ENCODE measurements around the gene FAM171A2.
"Not testable (repeated sequence)": the region's sequence is repeated elsewhere in the genome, so short reads cannot be mapped to it uniquely, and the experiment has no call there.

FAM171A2 gene

DNA sequence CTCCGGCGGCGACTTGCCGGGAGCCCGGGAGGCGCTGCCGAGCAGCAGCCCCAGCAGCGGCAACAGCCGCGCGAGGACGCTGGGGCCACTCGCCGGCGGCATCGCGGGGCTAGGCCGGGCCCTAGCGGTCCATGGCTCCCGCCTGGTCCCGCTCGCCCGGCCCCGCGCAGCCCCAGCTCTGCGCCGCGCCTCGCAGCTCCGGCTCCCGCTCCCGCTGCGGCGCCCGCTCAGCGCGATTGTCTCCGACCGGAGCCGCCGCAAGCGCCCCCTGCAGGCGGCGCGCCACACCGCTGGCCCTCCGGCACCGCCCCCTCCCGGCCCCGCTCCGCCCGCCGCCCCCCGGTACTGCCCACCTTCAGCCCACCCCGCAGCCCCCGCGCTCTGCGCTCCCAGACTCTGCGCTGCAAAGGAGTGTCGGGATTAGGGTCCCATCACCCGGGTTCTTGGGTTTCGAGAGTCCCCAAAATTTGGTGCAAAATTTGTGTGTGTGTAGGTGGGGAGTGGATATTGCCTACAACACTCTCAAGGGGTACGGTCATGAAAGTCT lies at the start of gene FAM171A2:
FAM171A2 (minus strand) TSS at position 241 of the 547 bp plus-strand sequence; CDS start at position 102, 139 bp downstream.
- DNase-seq, result peak; percentile 41

DNA sequence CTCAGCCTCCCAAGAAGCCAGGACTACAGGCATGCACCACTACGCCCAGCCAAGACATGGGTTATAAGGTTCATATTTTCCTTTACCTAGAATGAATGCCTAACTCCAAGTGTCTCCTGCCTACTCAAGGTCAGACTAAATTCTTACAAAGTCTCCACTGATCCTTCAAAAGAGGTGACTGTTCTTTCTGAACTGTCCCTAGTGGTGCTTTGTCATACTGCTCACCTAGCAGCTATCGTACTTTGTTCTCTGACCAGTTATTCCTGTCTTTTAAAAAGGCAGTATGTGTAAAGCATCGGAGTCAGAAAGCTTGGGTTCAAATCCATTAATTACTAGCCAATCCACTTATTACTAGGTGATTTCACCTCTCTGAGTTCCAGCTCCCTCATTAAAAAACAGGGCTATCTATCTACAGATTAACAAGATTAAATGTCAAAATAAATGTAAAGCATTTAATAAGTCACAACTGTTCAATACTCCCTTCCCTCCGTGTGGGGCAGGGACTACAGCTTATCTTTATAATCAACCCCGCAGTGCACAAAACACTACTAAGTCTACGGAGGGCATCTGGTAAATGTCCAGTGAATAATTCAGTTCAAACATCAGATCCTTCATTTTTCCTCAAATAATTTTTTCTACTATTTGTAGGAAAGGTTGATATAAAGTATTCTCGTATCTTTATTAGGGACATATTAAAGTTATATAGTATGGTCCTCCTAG lies 45.8 kb upstream of the FAM171A2 start:
- no peak for DNase-seq

DNA sequence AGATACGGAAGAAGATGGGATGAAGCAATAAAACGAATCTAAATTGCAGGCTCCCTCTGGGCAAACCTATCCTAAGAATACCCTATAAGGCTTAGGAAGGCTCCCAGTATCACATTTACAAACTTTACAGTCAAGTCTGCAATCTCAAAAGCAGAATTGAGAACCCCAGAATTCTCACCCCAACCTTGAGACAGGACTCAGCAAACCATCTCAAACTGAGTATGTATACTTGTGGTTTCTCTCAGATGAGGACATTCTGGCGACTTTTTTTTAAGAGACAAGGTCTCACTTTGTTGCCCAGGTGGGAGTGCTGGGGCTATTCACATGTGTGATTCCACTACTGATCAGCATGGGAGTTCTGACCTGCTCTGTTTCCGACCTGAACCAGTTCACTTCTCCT lies 45.1 kb upstream of the FAM171A2 start:
- DNase-seq, result no peak

DNA sequence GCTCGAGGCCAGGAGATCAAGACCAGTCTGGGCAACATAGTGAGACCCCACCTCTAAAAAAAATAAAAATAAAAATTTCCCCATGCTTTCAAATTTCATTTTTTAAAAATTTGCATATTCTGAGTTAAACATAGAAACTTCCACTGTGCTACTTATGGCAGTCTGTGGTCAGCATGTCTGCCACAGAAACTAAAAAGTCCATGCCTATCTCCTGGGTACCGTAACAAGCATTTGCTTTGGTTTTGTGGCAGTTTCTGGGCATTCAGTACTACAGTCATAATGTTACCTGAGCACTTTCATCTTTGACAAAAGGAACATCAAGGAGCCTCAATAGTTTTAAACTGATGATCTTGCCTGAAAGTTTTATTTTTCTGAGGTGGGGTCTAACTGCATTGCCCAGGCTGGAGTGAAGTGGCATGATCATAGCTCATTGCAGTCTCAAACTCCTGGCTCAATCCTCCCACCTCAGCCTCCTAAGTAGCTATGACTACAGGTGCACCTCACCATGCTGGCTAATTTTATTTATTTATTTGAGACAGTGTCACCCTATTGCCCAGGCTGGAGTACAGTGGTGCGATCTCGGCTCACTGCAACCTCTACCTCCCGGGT lies 39.0 kb upstream of the FAM171A2 start:
- no peak for DNase-seq

DNA sequence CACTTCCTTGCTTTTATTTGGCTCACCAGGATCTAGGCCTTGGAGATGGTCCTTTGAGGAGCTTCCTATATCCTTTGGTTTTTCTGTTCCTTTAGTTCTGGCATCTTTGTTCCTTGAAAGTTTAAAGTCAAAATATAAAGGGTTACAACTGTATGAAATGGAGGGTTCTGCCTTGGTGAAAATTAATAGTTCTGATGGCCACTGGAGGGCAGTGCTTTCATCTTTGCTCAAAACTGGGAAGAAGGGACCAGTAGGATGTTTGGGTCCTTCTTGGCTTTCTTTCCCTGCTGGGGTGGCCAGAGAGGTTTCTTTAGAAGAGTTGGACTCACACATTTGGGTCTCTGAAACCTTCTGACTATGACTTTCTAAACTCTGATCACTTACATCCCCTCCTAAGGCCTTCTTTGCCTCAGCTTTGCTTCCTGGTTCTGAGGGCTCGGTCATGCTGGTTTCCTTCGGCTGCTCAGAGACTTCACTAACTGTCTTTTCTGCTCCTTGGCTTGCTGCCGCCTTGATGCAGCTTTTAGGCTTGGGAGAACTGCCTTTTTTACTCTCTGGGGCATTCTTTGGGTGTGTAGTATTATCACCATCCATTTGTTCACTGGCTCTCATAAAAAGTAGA lies 36.7 kb upstream of the FAM171A2 start:
- DNase-seq, result no peak

DNA sequence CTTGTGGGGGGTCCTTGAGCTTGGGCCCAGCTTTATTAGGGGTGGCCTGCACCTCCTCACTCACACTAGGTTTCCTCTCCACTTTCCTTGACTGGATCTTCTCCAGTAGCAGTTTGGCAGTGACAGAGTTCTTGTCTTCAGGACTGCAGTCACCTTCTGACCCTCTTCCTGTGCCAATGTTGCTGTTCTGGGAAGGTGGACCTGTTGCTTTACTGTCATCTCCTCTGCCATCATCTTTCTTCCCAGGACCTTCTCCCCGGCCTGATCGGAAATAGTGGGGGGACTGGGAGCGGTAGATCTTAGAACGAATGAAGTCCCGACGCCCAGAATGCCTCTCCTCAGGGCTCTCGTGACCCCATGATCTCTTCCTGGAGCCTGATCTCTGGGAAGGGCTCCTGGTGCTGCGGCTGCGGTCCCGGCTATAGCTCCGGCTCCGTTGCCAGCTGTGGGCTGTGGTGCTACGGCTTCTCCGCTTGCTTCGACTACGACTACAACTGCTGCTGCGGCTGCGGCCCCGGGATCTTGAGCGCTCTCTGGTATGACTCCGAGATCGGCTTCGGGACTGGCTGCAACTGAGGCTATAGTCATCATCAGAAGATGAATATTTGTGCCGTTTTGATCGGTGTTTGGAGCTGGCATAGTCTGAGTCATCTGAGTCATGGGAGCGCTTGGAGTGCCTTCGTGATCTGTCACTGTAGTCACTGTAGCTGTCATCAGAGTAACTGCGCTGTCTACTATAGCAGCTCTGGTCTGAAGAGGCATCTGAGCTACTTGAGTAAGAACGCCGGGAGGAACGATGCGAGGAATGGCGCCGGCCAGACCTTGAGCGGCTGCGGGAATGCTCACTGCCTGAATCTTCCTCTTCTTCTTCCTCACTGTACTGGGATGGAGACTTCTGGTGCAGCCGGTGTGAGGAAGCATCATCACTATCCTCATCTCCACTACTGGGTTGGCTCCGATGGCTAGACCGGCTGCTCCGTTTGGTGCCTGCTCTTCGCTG lies 35.3 kb upstream of the FAM171A2 start:
- DNase-seq, result no peak

DNA sequence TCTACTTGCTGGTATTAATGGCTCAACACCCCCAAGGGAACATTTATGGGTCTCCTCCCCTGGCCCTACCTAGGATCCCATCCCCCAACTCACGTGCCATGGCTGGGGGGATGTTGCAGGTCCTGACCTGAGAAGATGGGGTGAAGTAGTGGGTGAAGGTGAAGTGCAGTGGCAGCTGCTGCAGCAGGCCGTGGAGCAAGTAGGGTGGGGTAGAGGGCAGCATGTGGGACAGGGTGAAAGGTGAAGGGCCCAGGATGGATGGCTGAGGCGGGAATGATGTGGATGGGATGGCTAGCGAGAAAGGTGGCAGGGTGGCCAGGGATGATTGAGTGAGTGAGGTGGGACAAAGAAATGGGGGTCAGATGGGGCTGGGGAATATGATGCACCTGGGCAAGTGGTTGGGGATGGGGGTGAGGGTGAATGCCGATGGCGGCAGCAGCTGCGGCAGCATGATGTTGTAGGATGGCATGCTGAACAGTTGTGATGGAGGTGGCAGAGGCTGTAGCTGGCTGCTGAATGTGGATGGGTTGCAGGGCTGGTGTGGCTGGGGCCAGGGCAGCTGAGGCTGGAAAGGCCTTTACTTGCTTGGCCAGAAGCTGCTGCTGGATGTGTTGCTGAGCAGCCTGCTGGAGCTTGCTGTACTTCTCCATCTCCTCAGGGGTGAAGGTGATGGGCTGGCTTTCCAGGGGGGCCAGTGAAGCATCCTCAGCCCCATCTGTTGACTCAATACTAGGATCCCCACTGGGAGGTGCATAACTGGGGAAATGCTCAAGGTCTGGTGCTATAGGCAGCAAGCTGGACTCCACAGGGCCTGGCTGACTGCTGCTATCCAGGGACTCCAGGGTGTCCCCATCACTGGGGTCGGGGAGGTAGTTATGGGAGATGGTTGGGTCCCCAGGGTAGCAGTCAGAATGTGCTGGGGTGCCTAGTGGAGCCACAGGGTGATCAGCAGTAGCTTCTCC lies 34.1 kb upstream of the FAM171A2 start:
- DNase-seq, result no peak

DNA sequence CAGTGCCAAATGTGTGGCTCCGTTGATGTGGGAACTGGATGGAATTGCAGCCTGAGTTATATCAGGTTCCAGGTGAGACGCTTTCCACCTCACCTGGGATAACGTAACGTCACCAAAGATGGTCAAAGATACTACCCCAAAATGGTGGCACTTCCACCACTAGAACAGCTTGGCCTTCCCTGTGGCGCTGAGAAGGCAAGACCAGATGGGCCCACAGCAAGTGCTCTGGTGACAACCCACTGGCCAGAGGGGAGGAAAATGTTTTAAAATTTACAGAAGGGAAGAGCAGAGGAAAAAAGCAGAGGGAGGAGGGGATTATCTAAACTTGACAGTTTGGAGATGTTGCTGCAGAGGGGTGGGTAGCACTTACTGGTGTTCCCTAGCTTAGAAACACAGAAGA lies 33.3 kb upstream of the FAM171A2 start:
- no peak for DNase-seq

DNA sequence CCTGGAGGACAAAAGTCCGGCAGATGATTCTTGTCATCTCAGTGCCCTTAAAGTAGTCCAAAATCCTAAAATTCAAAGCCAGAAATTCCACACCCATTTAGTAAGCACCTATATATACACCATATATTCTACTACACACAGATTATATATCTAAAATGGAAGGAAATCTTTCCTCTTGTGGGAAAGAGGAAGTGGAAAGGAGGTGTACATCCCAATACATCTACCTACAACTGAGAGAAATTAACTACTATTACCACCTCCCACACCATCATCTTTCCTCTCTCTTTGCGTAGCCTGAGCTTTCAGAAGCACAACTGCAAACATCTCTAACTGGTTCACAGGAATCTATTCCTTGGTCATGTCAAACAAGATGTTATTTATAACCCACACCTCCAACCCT lies 31.2 kb upstream of the FAM171A2 start:
- no peak for DNase-seq

DNA sequence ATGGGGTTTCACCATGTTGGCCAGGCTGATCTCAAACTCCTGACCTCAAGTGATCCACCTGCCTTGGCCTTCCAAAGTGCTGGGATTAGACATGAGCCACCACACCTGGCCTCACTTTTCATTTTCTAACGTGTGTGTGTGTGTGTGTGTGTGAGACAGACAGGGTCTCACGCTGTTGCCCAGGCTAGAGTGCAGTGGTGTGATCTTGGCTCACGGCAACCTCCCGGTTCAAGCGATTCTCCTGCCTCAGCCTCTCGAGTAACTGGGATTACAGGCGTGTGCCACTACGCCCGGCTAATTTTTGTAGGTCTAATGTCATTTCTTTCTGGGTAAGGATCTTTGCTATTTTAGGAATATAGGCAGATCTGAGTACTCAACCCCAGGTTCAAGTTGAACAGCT lies 30.5 kb upstream of the FAM171A2 start:
- not testable (repeated sequence) for DNase-seq

DNA sequence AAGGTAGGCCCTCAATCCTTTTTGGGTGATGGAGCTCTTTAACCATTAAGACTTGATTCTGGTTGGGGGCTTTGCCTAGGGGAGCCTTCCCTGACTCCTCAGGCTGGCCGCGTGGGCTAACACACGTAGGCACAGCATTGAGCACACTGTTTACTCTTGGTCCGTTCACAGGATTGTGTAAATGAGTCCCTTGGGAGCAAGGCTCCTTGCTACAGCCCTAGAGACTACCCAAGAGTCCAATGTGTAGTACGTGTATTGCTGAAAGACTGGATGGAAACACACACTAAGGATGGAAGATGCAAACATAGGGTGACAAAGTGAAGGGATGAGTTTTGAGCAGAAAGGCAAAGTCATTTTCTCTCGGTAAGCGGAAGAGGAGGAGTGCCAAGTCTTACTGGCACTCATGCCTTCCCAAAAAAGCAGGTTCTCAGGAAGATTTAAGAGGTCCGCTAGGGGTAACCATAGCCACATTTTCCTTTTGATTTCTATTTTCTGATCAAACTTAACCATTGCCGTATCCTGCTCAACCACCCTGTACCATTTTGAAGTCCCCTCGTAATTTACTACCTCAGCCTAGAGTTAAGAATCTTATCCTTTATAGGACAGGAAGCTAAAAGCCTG lies 26.7 kb upstream of the FAM171A2 start:
- DNase-seq, result no peak

DNA sequence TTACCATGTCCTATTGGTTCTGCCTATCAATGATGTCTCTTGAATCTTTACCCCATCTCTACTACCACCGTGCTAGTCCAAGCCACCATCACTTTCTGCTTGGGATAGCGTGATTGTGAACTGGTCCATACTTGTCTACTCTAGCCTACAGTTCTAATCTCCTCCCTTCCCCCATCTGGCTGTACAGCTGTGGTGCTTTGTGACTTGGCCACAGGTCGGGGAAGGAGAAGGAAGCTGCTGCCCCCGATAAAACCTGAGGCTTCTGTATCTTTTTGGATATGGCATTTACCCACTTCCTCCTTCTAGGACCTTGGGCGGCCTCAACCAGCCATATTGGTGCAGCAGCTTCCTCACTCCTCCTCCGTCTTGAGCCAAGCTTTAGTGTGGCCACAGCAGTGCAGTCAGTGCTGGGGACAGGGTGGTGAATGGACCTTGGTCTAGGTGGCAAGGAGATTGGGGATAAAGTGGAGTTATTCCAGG lies 26.1 kb upstream of the FAM171A2 start:
- DNase-seq, result no peak

DNA sequence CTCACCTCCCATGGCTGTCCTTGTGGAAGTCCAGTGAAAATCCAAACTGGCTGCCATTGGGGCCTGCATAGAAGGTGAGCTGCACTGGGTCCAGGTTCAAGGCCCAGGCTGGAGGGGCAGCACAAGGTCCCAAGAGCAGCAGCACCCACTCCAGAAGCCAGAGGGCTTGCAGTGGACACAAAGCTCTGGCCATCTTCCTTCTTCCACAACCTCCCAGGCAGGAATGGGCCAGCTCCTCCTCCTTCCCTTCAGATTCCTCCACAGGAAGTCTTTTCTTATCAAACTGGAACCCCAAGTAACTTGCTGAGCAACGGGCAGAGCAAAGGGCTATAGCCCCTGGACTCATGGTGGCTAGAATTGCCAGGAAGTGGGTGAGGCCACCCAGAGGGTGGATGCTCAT lies 25.6 kb upstream of the FAM171A2 start, which contains the start of gene ITGA2B:
ITGA2B (minus strand) TSS at position 369 of the 400 bp plus-strand sequence; CDS start at position 193, 176 bp downstream.
- no peak for DNase-seq

DNA sequence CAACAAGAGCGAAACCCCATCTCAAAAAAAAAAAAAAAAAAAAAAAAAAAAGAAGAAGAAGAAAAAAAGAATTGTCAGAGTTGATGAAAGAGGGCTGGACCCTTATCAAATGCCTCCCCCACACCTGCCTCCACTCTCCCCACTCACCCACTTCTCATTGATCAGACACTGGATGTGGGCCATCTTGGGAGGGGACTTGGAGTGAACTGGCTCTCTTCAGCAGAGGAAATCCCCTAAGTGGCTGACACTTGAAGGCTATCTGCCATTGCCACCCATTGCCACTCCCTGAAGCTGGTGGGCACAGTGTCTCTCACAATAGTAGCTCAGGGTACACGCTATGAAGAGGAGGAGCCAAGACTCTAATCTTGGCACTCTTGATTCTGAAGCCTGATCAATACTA lies 24.2 kb upstream of the FAM171A2 start:
- no peak for DNase-seq

DNA sequence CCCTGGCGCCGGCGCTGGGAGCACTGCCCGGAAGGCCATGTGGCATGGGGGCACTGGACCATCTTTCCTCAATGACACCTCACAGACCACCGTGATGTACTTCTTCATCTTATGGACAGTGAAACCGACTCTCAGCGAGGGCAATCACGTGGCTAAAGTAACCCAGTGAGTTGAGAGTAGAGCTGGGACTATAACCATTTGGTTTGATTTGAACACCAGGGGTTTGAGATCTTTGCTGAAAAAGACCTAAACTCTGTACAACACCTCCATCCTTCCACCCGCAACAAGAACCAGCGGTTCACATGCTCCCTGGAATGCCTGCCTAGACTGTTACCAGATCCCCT lies 22.5 kb upstream of the FAM171A2 start:
- DNase-seq, result no peak

DNA sequence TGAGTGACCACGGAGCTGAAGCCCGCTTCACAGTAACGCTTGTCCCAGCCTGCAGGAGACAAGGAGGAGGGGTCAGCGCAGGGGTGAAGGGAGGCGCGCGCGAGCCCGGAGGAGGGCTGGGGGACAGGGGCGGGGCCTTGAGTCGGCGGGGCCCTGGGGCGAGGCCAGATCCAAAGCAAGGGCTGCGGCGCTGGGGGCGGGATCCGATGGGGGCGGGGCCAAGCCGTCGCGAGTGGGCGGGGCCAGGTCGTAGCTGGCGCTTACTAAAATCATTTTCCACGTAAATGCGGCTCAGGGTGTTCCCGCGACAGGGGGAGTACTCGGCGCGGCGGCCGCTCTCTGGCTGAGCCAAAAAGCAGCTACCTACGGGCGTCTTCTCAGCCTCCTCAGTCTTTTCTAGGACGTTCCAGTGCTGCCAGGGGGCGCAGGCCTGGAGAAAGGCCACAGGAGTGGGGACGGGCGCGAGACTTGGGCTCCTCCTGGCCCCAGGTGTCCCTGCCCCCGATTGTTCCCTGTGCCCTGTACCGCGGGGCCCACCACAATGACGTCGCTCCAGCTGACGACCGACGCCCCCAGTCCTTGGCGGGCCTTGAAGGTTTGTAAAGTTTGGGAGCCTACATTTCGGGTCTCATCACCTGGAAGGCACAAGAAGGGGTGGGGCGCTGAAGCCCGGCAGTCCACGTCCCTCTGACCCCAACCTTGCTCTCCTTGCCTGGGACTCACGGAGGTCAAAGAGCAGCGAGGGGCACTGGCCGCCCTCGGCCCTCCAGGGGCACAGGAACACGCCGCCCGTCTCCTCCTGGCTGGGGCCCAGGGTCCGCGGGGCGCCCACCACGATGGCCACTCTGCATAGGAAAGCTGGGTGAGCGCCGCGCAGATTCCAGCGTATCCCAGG lies 21.9 kb upstream of the FAM171A2 start:
- peak; percentile 72 for DNase-seq

DNA sequence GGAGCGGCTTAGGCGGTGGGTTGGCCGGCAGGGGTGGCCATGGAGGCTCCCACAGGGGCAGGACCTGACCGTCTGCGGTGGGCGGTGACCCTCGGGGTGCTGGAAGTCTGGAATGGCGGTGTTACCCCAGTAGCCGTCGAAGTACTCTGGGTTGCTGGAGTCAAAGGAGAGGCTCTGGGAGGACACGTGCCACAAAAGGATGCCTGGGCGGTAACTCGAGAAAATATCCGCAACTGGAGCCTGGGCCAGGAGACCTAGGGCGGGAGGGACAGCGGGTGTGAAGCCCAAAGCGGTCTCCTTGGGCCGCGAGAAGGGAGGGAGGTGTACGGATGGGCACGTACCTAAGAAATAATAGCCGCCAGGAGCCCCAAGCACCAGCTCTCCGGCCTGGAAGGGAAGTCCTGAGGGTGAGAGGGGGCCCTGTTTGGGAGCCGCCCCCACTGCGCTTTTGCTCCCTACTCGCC lies 21.2 kb upstream of the FAM171A2 start:
- no peak for DNase-seq

DNA sequence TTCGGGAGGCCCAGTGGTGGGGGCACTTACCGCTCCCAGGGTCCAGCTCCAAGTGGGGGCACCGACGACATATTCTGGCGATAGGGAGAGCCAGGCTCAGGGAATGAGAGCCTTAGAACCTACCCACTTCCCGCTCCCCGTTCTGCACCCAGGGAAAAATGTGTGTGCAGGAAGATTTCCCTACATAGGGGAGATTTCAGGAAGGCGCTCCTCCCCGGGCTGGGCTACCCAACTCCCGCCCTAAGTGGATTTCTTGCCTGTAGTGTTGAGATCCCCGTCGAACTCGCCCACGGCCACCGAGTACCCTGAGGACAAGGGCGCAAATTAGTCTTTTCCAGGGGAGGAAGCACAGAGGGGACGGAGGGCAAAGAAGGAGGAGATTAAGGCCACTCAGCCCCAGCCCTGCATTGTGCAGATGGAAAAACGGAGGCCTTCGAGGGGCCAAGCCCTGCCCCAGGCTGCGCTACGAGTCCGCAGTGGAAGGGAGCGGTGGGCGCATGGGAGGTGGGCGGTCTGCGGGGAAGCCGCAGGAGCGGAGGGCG lies 20.7 kb upstream of the FAM171A2 start:
- DNase-seq, result no peak

DNA sequence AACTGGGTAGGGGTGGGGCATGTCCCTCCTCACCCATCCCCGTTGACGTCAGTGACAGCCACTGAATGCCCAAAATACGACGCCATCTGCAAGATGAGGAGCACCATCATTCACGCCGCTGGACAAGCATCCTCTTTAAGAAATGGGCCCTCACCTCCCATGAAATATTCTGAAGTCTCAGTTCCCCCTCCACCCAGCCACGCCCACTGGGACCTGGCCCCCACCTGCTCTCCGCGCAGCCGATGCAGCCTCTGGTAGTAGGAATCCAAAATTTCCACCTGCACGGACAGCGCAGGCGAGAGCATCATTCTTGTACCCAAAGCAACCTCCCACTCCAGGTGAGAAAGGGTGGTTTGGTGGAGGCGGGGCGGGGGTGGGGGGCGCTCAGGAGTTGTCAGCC lies 20.2 kb upstream of the FAM171A2 start:
- no peak for DNase-seq

Data from NCI-H748 treated with DMSO at 0.1 percent for 48 hours (cell line).